ENCODE results near the gene AGTR1. TPM values are rescaled to one million over a fixed set of nuclear protein-coding genes. Genes with fewer than 3 reads are reported as not detected.
"Not testable (repeated sequence)": the region's sequence is repeated elsewhere in the genome, so short reads cannot be mapped to it uniquely, and the experiment has no call there.

Gene AGTR1
- total RNA-seq, 2 donors from 2014 or later: 3.8 to 7.3 TPM

DNA sequence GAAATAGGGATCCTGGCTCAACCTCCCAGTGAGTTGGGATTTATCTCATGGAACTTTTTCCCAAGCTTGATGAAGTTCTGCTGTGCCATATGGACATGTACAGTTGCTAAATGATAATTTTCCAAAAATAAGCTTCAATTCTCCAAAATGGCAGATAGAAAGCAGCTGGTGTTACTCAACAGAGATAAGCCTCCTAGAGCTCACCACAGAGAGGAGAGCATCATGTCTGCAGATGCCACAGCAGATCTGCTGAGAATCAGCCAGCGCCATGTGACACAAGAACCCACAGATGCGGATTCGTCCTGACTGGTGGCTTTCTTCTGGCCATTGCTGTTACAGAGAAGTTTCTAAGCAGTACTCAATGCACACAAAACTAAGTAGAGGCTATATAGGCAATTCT lies 50.6 kb downstream of the AGTR1 start:
- TF ChIP-seq, protein P1, sequence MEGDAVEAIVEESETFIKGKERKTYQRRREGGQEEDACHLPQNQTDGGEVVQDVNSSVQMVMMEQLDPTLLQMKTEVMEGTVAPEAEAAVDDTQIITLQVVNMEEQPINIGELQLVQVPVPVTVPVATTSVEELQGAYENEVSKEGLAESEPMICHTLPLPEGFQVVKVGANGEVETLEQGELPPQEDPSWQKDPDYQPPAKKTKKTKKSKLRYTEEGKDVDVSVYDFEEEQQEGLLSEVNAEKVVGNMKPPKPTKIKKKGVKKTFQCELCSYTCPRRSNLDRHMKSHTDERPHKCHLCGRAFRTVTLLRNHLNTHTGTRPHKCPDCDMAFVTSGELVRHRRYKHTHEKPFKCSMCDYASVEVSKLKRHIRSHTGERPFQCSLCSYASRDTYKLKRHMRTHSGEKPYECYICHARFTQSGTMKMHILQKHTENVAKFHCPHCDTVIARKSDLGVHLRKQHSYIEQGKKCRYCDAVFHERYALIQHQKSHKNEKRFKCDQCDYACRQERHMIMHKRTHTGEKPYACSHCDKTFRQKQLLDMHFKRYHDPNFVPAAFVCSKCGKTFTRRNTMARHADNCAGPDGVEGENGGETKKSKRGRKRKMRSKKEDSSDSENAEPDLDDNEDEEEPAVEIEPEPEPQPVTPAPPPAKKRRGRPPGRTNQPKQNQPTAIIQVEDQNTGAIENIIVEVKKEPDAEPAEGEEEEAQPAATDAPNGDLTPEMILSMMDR (IDR thresholded peaks at IDR 0.05): no peak
- DNase-seq (ENCODE audit: low spot score): no peak
- H3K4me3 ChIP-seq: no peak overlapping the region
- no peak overlapping the region for H3K27ac ChIP-seq
- H3K4me1 ChIP-seq (ENCODE audit: control insufficient read depth in 1 of 2, low read depth in 2 of 2): no peaks in the 10 kb centered on the region
- ATAC-seq (ENCODE audit: insufficient number of reproducible peaks, low FRiP score, low read depth): no peak
- H3K27me3 ChIP-seq (replicated peaks; ENCODE audit: insufficient read depth): no peaks in the 10 kb centered on the region
- H3K9me3 ChIP-seq: no peaks in the 10 kb centered on the region
- H3K36me3 ChIP-seq: no peaks in the 10 kb centered on the region

- no peak for DNase-seq (ENCODE audit: low spot score)
- no peaks in the 10 kb centered on the region for H3K27me3 ChIP-seq (replicated peaks; ENCODE audit: insufficient read depth)
Measured at GRCh38 chr3:148750296-148750695, 52.6 kb downstream of the AGTR1 start.

DNA sequence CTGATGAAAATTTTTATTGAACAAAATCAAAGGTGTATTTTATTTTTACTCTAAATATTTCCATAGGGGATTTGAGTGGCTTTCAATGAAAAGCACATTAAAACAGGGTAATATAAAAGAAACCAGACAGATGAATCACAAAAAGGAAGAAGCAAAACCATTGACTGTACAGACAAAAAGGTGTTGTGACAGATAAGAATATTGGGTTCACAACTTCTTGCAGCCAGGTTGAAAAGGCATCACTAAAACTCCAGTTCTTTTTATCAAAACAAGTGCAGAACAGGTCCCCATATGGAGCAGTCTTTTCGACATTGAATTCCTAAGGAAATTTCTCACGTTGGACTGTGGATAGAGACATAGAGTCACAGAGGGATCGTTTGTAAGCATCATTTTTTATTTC lies 53.8 kb downstream of the AGTR1 start:
- Histone ChIP-seq H3K27ac (no peak overlapping the region), H3K9me3 (no peaks in the 10 kb centered on the region), H3K27me3 (replicated peaks; ENCODE audit: insufficient read depth) (no peaks in the 10 kb centered on the region), H3K4me3 (no peak overlapping the region), H3K4me1 (ENCODE audit: control insufficient read depth in 1 of 2, low read depth in 2 of 2) (no peaks in the 10 kb centered on the region), H3K36me3 (no peaks in the 10 kb centered on the region)
- ATAC-seq (ENCODE audit: insufficient number of reproducible peaks, low FRiP score, low read depth) (no peak), DNase-seq (ENCODE audit: low spot score) (no peak)
- TF ChIP-seq, protein P1 (IDR thresholded peaks at IDR 0.05): no peak

More at GRCh38 chr3:148750296-148750695, 52.6 kb downstream of the AGTR1 start:
- Histone ChIP-seq H3K27ac (no peak overlapping the region), H3K4me3 (no peak overlapping the region), H3K9me3 (no peaks in the 10 kb centered on the region), H3K4me1 (ENCODE audit: control insufficient read depth in 1 of 2, low read depth in 2 of 2) (no peaks in the 10 kb centered on the region), H3K36me3 (no peaks in the 10 kb centered on the region)
- TF ChIP-seq, protein P1 (IDR thresholded peaks at IDR 0.05): no peak
- ATAC-seq (ENCODE audit: insufficient number of reproducible peaks, low FRiP score, low read depth): no peak

DNA sequence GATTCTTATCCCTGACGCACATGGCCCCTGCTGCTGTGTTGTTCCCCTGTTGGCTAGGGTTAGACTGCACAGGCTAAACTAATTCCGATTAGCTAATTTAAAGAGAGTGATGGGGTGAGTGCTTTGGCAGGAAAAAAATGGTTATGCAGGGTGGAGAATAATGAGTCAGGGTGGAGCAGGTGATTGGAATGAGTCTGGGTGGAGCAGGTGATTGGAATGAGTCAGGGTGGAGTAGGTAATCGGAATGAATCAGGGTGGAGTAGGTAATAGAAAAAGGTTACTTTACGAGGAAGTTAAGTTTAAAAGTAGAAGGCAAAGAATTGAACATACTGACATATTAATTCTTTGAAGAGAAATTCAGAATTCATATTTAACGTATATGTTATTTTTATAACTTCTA lies 55.7 kb downstream of the AGTR1 start:
- not testable (repeated sequence) for H3K4me1 ChIP-seq (ENCODE audit: control insufficient read depth in 1 of 2, low read depth in 2 of 2); H3K4me3 ChIP-seq; H3K27ac ChIP-seq; DNase-seq (ENCODE audit: low spot score); ATAC-seq (ENCODE audit: insufficient number of reproducible peaks, low FRiP score, low read depth); H3K36me3 ChIP-seq; H3K27me3 ChIP-seq (replicated peaks; ENCODE audit: insufficient read depth); H3K9me3 ChIP-seq

DNA sequence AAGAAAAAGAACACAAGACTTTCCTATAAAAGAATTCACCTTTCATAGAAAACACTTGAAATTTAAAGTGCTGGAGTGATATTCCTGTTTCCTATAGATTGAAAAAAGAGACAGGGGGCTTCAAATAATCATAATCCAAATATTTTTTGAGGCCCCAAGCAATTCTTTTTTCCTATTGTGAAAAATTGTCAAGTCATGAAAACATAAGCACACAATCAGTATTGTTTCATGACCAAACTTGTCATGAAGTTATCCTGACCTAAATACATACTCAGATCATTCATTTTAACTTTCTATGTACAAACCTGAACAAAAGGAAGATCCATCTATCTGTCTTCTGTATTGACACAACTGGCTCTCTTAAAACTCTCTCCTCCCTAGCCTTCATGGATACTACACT lies 57.9 kb downstream of the AGTR1 start:
- no peak for ATAC-seq (ENCODE audit: insufficient number of reproducible peaks, low FRiP score, low read depth)

DNA sequence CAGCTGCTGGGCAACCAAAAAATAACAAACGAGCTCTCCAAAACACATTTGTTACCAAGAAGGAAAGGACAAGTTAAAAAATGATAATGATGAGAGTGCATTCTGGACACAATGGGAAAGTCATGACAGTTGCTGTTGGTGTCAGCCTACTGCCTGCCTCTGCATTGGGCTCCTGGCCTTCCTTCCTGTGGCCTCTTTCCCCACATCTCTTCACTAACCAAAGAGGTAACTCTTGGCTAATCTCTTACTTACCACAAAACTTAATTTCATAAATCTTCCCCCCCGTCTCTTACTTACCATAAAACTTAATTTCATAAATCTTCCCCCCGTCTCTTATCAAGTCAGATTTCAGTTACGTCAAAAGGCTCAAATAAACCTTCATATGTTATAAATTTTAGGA lies 58.6 kb downstream of the AGTR1 start:
- ATAC-seq (ENCODE audit: insufficient number of reproducible peaks, low FRiP score, low read depth) (no peak), DNase-seq (ENCODE audit: low spot score) (no peak)
- Histone ChIP-seq H3K27ac (no peak overlapping the region), H3K27me3 (replicated peaks; ENCODE audit: insufficient read depth) (no peaks in the 10 kb centered on the region), H3K36me3 (no peaks in the 10 kb centered on the region), H3K4me1 (ENCODE audit: control insufficient read depth in 1 of 2, low read depth in 2 of 2) (no peaks in the 10 kb centered on the region), H3K9me3 (no peaks in the 10 kb centered on the region), H3K4me3 (no peak overlapping the region)
- TF ChIP-seq, protein P1 (IDR thresholded peaks at IDR 0.05): no peak

More for the DNA sequence above, 57.9 kb downstream of the AGTR1 start:
- H3K4me1 ChIP-seq (ENCODE audit: control insufficient read depth in 1 of 2, low read depth in 2 of 2): no peaks in the 10 kb centered on the region
- DNase-seq (ENCODE audit: low spot score): no peak
- TF ChIP-seq, protein P1 (IDR thresholded peaks at IDR 0.05): no peak
- no peaks in the 10 kb centered on the region for H3K36me3 ChIP-seq
- no peaks in the 10 kb centered on the region for H3K27me3 ChIP-seq (replicated peaks; ENCODE audit: insufficient read depth)
- no peak overlapping the region for H3K27ac ChIP-seq
- no peak overlapping the region for H3K4me3 ChIP-seq
- no peaks in the 10 kb centered on the region for H3K9me3 ChIP-seq
